B cell (primary cell): Measurements from ENCODE around the gene HOXA1. TPM values are rescaled to one million over a fixed set of nuclear protein-coding genes. Genes with fewer than 3 reads are reported as not detected.

Experiments used
- ATAC-seq: fragments of 200-7000 bp; cut with Tn5 transposase; one replicate; pipeline ENCODE4 v1.10.0; 2021; ENCODE audit warnings: low read depth, mild to moderate bottlenecking, moderate number of reproducible peaks, moderate library complexity
- CTCF ChIA-PET: fragments of 350-600 bp; sonication (Branson Sonifier 250); formaldehyde crosslinking; loops from one replicate; lab custom pipeline; 2021; ENCODE audit warnings: antibody characterized with exemption, inconsistent platforms; lab: Charles Lee
- POLR2A ChIA-PET: fragments of 350-600 bp; sonication (Branson Sonifier 250); formaldehyde crosslinking; loops from one replicate; lab custom pipeline; 2021; ENCODE audit warnings: antibody characterized with exemption; lab: Charles Lee
- DNase-seq: peaks from one replicate; pipeline ENCODE4 v3.0.0; 2013
- H2AFZ ChIP-seq: 2 replicates; pipeline ENCODE4 v1.6.1; 2012; ENCODE audit warnings: mild to moderate bottlenecking, low read depth, low read length; ENCODE audit not compliant: insufficient read depth, poor library complexity, severe bottlenecking
- H3K27ac ChIP-seq, 2 donors: 1 replicate in 1 of 2; 2 replicates in 1 of 2; pipeline ENCODE4 v1.5.1; 2012 to 2013; ENCODE audit warnings: low read length in 2 of 2, mild to moderate bottlenecking in 2 of 2, moderate library complexity in 1 of 2
- H3K27me3 ChIP-seq, 4 experiments: fragments of 200-600 bp in 1 of 4; sonication (generic) in 1 of 4; replicated peaks in 1 of 4; 1 replicate in 2 of 4; 2 replicates in 2 of 4; pipeline versions ENCODE4 v1.6.1 to v1.7.0; 2013 to 2016; ENCODE audit warnings: low read length in 3 of 4, mild to moderate bottlenecking in 2 of 4, mixed read lengths in 1 of 4, moderate library complexity in 1 of 4; ENCODE audit not compliant: insufficient read depth in 4 of 4, control insufficient read depth in 3 of 4; ENCODE audit errors: control extremely low read depth in 1 of 4
- H3K36me3 ChIP-seq, 2 experiments: replicated peaks in 1 of 2; 1 replicate in 1 of 2; 2 replicates in 1 of 2; pipeline versions ENCODE4 v1.6.1 to v1.7.1; 2013; ENCODE audit warnings: low read length in 1 of 2; ENCODE audit not compliant: insufficient read depth in 2 of 2, control insufficient read depth in 1 of 2; ENCODE audit errors: control extremely low read depth in 1 of 2, extremely low read depth in 1 of 2
- H3K4me1 ChIP-seq, 2 donors: fragments of 200-600 bp in 1 of 2; sonication (generic) in 1 of 2; 1 replicate in 1 of 2; 2 replicates in 1 of 2; pipeline versions ENCODE4 v1.5.1 to v1.6.1; 2013 to 2017; ENCODE audit warnings: low read length in 2 of 2; ENCODE audit not compliant: control insufficient read depth in 2 of 2, insufficient read depth in 2 of 2
- H3K4me2 ChIP-seq: replicated peaks from 2 replicates; pipeline ENCODE3; 2012; ENCODE audit warnings: mild to moderate bottlenecking, low read depth, low read length; ENCODE audit not compliant: poor library complexity, severe bottlenecking
- H3K4me3 ChIP-seq, 5 experiments: fragments of 200-600 bp in 1 of 5; sonication (generic) in 1 of 5; 1 replicate in 3 of 5; 2 replicates in 2 of 5; pipeline versions ENCODE4 v1.5.1 to v1.7.0; 2011 to 2016; ENCODE audit warnings: low read length in 4 of 5, mild to moderate bottlenecking in 4 of 5, low read depth in 2 of 5, control low read depth in 1 of 5, moderate library complexity in 1 of 5; ENCODE audit not compliant: insufficient read depth in 1 of 5; ENCODE audit errors: control extremely low read depth in 1 of 5, extremely low read depth in 1 of 5
- H3K79me2 ChIP-seq: fragments of 200-600 bp; sonication (generic); one replicate; pipeline ENCODE4 v1.6.0; 2016; ENCODE audit warnings: low read length; ENCODE audit not compliant: control insufficient read depth, insufficient read depth
- H3K9ac ChIP-seq: fragments of 200-600 bp; sonication (generic); 2 replicates; pipeline ENCODE4 v1.6.1; 2017; ENCODE audit warnings: mild to moderate bottlenecking, low read length, moderate library complexity
- H3K9me3 ChIP-seq, 3 donors: one replicate each; pipeline versions ENCODE4 v1.6.1 to v1.7.1; 2013; ENCODE audit warnings: low read length in 2 of 3; ENCODE audit not compliant: control insufficient read depth in 2 of 3, insufficient read depth in 1 of 3; ENCODE audit errors: control extremely low read depth in 1 of 3
- H4K20me1 ChIP-seq: 2 replicates; pipeline ENCODE4 v1.6.0; 2012; ENCODE audit warnings: mild to moderate bottlenecking, low read length; ENCODE audit not compliant: insufficient read depth, control insufficient read depth, poor library complexity, severe bottlenecking
- H3K27ac Mint-ChIP-seq: one replicate; pipeline ENCODE4 v1.8.0; 2021; ENCODE audit warnings: mixed read lengths
- H3K27me3 Mint-ChIP-seq: one replicate; pipeline ENCODE4 v1.8.0; 2021; ENCODE audit warnings: mixed read lengths
- H3K4me1 Mint-ChIP-seq: one replicate; pipeline ENCODE4 v1.8.0; 2021; ENCODE audit warnings: mixed read lengths
- H3K4me3 Mint-ChIP-seq: one replicate; pipeline ENCODE4 v1.8.0; 2021; ENCODE audit warnings: mixed read lengths
- H3K9me3 Mint-ChIP-seq: one replicate; pipeline ENCODE4 v1.8.0; 2022; ENCODE audit warnings: mixed read lengths; ENCODE audit not compliant: insufficient read depth
- CTCF ChIP-seq: fragments of 200-600 bp; IDR thresholded peaks from one replicate; pipeline ENCODE4 v1.8.0; 2022; ENCODE audit warnings: antibody characterized with exemption, mild to moderate bottlenecking
- EZH2 ChIP-seq: IDR thresholded peaks from 2 replicates; pipeline ENCODE4 v1.6.1; 2012; ENCODE audit warnings: borderline replicate concordance, low read depth, mild to moderate bottlenecking, moderate library complexity, low read length; ENCODE audit not compliant: insufficient read depth, poor library complexity, severe bottlenecking
- WGBS: methylation state at CpG from one replicate; pipeline ENCODE4 v1.1.5; 2013; ENCODE audit warnings: missing lambda C conversion rate; ENCODE audit not compliant: insufficient coverage; 5-methylcytosine and 5-hydroxymethylcytosine counted together
- intact Hi-C: fragments of 100-400 bp; cut with micrococcal nuclease; formaldehyde crosslinking; loops from one replicate; pipeline ENCODE4 v1.10.0; 2022
- polyA plus RNA-seq: library from polyadenylated mRNA; depleted of rRNA; stranded (reverse); fragments of >200 nt; gene quantifications from 2 replicates; pipeline ENCODE4 v1.2.3, GENCODE V29; 2012
- total RNA-seq, 2 donors: library from RNA; stranded (reverse); fragments of 120-200 nt in 1 of 2; gene quantifications; 1 replicate in 1 of 2; 2 replicates in 1 of 2; pipeline versions ENCODE4 v1.2.3 to v1.2.4, GENCODE V29; 2013 to 2022

HOXA1 gene
- total and polyA plus RNA-seq, 2 donors (not counting 1 experiment from before 2014, with no cell fraction given), result 0.13 to 0.37 TPM

DNA sequence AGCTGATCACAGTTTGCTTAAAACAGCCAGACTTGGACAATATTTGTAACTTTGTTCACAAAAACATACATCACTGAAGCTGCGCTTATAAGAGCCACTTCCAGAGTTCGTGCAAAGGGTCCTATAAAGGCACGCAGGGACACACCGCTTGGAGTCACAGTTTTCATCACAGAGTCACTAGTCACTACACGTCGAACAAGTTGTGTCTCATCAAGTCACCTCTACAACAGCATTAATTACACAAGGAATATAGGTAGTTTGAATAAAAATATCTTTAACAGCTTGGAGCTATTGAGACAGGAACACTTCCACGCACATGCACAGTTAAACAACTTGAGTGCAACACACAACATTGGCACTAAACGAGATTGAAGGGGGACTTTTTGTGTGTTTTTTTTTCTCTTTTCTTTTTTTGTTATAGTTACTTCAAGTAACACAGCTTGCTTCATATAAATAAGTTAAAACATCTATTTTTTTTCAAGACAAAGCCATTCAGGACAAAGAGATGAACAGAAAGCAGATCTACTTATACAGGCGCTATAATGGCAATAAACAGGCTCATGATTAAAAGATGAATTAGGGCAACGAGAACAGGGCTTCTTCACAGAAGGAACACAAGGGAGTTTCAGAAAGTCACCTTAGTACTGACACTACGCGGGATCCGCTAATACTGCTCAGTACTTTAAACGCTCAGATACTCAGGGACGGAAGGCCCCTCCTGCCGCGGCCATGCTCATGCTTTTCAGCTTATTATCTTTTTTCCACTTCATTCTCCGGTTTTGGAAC is 45.5 kb upstream of the HOXA1 start:
- H3K4me1 Mint-ChIP-seq, result peaks cover 4% of the 10 kb centered on the region
- intact Hi-C loops, result no loop called here
- Histone ChIP-seq H3K27ac (no peak overlapping the region), H4K20me1 (no peaks in the 10 kb centered on the region), H3K9ac (no peak overlapping the region), H3K4me3 (no peak overlapping the region), H3K27me3 (peaks cover 0 to 54% (median 23%) of the 10 kb centered on the region in 4 experiments), H3K9me3 (peaks cover 0 to 36% (median 0%) of the 10 kb centered on the region in 3 donors), H3K36me3 (no peaks in the 10 kb centered on the region), H3K4me2 (no peak overlapping the region), H3K79me2 (no peaks in the 10 kb centered on the region), H2AFZ (no peak overlapping the region), H3K4me1 (peaks cover 0 to 2% of the 10 kb centered on the region in 2 donors)
- CTCF ChIA-PET, result interaction anchor here (0.6 to 0.9 kb wide), 2 partner anchors 13 to 260 kb away, joined by 3 to 4 read pairs; no protein-coding TSS in a partner anchor
- 92% methylated on average over 13 of the region's 18 CpGs for WGBS
- no peak for DNase-seq
- H3K9me3 Mint-ChIP-seq, result no peaks in the 10 kb centered on the region
- no peak overlapping the region for H3K4me3 Mint-ChIP-seq
- H3K27ac Mint-ChIP-seq, result no peak overlapping the region
- TF ChIP-seq EZH2 (no peak), CTCF (no peak)
- POLR2A ChIA-PET, result no interaction called here
- no peak for ATAC-seq
- peaks cover 54% of the 10 kb centered on the region for H3K27me3 Mint-ChIP-seq
